NOMO-1 treated with DMSO at 0.1 percent for 48 hours (cell line): Measurements from ENCODE around the gene RNF44.
A peak's percentile ranks its signal among the peaks of the same experiment; 100 is the strongest.

Experiments used
- DNase-seq: peaks from one replicate; lab custom pipeline; 2025; ENCODE audit not compliant: unreplicated experiment; lab: John Stamatoyannopoulos, UW

RNF44 gene

DNA sequence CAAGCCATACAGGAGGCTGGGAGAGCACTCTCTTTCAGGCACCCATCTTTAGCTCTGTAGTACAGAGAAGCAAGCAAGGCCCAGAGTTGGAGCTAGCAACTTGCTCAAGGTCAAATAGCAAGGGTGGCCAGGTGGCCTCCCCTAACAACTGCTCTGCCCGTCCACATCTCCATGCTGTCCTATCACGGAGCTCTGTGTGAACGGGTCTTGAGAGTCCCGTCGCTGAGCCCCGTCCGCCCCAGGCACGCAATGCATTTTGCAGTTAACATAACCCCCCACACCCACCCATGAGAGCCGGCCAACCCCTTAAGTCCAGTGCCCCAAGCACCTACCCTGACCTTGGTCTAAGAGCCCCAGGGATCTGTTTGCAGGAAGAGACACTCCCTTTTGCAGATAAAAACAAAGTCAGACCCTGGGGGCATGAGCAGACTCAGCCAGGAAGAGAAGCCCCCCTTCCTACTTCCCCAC is 1.5 kb downstream of the RNF44 start:
- no peak for DNase-seq

DNA sequence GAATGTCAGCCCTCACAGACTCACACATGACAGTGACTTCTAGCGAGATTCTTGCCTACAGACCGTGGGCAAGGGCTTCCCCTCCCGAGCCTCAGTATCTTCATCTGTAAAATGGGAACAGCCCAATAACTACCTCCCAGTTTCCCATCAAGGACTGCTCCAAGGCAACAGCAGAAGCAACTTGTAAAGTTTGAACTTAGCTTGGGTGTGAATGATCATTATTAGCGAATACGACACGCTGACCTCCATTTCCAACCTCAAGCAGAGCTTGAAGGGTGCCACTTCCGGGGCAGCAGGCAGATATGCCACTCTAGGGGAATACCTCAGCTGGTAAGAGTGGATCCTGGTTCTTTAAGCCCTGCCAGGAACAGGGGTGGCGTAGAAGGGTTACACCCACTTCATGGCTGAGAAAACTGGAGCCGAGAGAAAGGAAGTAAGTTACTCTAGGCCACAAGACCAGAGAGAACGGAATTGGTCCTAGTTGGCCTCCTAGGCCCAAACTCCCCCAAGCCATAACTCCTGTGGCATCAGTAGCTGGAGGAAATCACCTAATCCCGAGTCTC is 2.0 kb downstream of the RNF44 start:
- DNase-seq: peak; percentile 74

DNA sequence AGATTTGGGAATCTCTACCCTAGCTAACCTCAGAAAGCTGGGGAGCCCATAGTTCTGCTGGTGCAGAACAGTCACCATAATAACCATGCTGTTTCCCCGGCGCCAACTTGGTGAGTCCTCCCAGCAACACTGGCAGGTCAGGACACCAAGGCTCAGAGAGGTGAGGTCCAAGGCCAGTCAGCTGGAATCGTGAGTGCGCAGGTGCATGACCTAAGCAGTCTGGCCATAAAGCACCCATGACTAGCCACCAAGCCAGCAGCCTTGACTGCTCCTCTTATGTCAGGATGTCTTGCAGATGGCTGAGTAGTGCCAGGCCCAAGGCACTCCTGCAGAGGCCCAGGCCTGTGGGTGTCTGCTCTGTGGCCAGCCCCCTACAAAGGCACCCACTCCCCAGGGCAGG is 2.6 kb downstream of the RNF44 start:
- DNase-seq: no peak

DNA sequence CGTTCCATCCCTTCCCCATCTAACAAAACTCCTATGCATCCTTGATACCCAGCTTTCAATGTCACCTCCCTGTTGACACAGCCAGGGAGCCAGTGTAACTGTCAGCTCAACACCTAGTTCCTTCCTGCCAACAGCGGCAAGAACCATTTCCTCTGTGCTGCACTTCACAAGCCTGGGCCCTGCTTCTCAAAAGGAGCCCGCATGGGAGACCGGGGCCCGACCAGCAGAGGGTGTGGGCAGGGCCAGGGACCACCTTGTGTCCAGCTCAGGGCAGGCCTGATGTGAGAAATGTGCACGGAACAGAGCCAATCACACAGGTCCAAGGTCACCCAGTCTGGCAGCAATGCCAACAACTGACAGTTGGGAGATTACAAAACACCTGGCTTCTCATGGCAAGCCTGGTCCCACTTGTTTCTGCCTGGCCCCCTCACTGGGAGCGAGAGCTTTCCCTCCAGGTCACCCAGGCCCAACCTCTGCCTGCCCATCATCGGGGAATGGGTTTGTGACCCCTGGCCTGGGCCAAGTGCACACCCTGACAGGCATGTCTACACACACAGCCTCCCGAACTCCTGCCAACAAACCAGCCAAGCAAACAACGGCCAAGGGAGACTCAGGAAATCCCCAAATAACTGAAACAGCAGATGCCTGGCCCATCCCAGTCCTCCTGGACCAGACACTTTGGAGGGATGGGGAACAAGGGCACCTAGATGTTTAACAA is 3.1 kb downstream of the RNF44 start:
- DNase-seq: peak; percentile 53

DNA sequence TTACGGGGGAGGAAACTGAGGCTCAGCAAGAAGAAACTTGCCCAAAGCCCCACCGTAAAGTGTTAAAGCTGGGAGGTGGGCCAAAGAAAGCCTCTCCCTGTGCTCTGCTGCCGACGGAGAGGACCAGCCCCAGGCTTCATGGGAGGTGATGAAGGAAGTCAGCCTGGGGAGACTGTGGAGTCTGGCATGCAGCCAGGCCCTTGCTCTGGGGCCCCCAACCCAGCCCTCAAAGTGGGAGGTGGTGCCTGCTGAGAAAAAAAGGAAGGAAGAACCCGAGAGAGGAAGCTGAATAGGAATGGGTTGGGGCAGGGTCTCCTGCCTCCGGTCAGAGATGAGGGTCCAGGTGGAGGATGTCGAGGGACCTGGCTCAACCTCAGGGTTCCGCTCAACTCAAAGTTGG is 3.8 kb downstream of the RNF44 start:
- DNase-seq: peak; percentile 43

DNA sequence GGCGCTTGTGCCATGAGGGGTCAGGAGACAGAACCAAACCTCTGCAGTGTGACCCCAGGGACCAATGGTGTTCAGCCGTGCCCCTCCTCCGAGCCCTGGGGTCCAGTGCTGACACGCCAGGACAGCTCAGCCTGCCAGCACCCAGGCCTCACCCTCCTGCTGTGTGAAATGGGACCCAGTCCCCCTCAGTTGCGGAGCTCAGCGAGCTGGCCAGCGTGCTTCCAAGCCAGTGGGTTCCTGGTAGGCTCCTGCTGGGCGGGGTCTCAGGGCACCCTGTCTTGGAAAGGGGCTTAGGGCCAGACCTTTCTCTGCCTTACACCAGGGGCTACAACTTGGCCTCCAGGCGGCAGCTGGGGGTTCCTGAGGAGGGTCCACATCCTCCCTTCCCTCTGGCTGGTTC is 4.4 kb downstream of the RNF44 start:
- no peak for DNase-seq

DNA sequence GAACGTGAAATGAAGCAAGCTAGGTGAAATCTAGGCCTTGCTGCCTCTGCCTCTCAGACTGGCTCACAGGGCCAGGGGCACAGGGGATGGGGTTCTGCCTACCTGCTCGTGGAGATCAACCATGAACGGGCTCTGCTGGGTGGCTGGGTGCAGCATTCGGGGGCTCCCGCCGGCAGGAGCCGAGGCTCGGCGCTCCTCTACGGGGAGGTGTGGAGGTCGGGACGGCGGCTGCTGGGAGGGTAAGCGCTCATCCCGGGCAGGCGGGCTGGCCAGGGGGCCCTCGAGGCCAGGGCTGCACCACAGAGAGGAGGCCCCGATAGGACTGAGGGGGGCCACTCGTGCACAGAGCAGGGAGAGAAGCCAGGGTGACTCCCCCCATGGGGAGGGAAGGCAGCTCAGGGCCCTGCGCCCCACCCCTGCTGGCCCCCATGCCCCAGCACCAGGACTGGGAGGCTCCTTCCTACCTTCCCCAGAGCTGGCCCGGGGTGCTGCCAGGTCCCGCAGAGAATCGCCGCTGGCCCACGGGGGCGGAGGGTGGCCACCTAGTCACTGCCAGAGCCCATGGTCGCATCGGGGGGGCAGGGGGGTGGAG is 5.2 kb downstream of the RNF44 start:
- no peak for DNase-seq

DNA sequence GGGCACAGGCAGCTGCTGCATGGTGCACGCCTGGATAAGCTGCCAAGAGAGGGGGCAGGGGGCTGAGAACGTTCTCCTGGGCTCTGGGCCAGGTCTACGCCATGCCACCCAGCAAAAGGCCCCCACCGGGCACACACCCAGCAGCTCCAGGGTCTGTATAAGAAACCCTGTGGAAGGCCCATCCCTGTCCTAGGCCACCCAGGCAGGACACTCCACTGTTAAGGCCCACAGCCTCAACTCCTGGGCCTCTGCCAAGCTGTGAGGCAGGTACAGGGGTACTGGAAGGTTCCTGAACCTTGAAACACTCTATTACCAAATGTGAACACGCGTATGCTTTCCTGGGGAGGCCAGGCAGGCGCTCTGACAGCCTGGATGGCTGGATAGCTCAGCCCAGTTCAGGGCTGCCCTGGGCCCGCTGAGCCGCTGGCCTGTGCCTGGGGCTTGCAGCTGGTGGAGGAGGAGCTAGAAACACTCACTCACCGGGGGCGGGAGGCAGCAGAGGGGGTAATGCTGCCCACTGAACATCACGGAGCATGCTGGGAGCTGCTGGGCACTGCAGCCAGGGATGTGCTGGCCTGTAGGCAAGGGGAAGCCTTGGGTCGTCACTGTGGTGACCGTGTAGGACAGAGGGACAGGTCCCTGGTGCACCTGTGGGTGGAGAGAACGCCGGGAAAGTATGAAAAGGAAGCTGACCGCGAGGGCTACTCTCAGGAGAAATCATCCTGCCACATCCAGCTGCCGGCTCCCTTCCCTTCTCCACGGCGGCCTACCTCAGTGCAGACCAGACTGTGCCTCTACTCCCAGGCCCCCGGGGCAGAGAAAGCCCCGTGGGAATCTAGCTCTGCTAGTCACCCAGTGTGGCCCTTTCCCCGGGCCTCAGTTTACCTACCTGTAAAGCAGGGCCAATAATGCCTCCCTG is 6.0 kb downstream of the RNF44 start:
- DNase-seq: no peak

DNA sequence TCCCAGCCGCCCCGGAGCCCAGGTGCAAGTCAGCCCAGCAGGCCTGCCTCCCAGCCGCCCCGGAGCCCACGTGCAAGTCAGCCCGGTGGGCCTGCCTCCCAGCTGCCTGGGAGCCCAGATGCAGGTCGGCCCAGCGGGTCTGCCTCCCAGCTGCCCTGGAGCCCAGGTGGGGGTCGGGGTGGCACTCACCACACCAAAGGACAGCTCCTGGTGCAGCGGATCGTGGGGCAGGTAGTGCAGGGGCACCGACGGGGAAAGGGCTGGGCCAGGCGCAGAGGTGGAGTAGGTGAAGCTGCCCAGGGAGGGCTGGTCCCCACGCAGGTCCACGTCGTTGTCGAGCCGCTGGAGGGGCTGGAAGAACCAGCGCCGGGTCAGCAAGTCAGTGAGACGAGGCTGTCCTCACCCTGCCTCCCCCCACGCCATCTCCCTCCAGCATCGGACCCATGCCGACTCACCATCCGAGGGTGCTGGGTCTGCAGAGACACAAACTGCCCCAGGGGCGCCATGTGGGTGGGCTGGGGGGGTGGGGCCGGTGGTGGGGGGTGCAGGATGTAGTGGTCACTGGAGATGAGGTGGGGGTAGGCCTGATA is 6.7 kb downstream of the RNF44 start:
- no peak for DNase-seq

DNA sequence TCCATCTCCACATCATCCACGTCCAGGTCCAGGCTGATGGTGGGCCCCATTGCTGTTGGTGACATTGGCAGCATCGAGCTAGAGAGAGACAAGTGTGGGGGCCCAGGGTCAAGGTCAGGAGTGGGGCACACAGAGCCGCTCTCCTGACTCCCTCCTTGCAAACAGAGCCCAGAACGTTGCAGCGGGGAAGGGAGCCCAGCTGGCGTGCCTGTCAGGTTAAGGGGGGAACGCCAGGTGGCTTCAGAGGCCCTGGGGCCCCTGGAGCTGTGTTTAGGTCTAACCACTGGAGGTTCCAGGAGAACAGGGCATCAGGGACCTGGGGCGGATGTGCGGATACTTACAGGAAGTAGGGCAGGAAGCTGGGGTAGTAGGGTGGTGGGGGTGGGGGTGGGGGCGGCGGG is 7.5 kb downstream of the RNF44 start:
- no peak for DNase-seq

DNA sequence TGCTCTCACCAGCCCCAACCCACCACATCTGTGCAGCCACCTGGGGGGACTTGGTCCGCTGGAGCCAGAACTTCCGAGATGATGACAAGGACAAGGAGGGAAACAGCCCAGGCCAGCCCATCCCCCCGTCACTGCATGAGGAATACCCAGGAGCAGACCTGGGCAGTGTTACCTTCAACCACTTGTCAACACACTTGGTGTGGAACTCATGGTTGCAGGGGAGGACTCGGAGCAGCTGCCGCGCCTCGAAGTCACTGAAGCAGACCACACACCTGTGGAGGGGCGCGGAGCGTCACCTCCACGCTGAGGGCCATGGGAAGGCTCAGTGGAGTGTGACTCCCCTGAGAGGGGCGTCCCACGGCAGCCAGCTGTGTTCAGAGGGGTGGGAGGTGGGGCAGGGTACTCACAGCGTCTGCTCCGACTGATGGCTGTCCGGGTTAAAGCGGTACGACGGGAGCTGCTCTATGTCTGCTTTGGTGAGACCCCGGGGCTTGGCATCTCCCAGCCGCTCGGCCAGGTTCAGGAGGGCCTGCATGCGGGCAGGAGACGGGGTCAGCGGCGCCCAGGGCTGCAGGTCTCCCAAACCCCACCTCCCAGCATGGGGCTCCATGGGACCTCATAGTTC is 8.0 kb downstream of the RNF44 start:
- no peak for DNase-seq

DNA sequence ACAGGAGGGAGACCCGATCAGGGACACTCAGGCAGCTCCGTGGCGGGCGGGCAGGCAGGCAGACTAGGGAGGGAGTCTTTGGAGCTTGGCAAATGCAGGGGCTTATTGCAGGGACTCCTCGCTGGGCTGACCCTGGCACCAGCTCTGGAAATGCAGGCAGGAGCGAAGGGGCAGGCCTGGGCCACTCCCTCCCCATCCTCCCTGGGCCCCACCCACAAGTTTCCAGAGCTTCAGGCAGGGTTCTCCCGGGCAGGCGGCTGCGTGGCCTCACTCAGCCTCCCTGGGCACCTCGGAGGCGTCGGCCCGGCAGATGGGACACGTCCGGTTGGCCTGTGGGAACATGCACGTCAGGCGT is 8.5 kb downstream of the RNF44 start:
- no peak for DNase-seq

DNA sequence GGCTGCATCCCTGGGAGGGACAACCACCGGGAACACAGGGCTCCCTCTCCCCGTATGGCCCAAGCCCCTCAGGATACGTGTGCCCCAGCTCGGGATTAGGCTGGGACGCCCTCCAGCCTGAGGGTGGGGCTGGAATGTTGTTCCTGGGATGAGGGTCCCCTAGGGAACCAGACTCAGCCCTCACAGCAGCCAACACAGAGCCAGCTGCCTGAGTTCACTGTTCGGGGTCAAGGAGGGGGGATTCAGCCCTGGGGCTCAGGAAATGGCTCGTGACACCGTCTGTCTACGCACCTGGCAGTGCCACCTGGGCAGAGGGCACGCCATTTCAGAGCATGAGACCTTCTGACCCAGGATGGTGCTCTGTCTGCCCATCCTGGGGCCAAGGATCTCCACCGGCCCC is 8.9 kb downstream of the RNF44 start:
- no peak for DNase-seq

DNA sequence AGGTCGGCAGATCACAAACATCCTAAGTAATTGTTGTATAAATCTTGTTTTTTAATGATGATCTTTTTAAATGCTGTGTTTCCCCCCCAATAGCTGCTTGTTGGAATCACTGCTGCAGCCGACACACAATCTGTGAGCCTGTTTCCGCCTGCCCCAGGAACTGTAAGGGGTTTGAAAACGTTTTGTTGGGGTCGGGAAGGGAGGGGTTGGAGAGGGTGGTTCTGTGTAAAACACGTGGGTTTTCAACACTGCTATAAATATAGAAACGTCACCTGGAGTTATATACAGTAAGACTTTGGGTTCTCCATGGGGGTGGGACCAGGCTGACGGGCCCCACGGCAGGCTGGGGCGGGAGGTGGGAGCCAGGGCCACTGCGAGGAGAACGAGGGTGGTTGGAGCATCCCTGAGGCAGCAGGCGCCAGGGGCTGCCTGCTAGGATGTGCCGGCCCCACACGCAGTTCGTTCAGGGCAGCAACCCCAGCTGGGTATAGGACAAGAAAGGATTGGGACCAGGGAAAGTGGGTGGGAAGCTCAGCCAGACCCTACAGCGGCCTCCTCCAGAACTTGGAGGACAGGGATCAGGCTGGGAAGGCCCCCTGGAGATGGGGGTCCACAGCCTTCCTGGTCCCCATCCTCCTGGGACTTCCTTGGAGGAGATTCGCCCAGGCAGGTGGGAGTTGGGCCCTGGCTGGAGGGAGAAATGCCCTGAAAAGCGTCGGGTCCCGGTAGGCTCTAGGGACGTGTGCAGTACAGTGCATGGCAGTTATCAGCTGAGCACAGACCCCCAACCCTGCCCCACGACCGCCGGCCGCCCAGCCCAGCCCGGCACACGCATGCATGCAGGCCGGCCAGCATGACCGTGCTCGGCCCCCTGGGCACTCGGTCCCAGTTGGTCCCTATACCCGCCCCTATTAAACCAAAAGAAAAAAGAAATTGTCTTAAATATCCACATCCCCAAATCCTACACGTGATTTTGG is 9.7 kb downstream of the RNF44 start:
- no peak for DNase-seq

DNA sequence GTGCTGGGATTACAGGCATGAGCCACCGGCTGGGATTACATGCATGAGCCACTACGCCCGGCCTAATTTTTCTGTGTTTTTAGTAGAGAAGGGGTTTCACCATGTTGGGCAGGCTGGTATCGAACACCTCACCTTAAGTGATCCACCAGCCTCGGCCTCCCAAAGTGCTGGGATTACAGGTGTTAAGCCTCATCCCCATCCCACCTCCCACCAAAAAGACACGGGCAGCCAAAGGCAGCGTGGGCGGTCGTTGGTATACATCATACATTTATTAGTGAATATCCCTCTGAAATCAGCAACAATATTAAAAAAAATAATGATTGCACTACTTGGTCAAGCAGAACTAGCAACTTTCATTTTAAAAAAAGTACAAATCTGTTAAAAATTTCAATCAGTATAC is 10.7 kb downstream of the RNF44 start:
- no peak for DNase-seq

DNA sequence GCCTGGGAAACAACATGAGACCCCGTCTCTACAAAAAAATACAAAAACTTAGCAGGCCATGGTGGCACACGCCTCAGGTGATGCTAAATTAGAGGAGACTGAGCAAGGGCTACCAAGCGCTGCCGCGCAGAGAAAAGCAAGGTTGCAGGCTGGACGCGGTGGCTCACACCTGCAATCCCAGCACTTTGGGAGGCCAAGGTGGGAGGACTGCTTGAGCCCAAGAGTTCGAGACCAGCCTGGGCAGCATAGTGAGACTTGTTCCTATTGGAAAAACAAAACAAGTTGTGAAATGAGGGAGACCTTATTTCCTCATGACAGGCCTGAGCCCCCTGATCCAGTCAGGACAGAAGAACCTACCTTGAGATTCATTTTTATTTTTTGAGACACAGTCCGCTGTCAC is 11.5 kb downstream of the RNF44 start:
- DNase-seq: no peak

DNA sequence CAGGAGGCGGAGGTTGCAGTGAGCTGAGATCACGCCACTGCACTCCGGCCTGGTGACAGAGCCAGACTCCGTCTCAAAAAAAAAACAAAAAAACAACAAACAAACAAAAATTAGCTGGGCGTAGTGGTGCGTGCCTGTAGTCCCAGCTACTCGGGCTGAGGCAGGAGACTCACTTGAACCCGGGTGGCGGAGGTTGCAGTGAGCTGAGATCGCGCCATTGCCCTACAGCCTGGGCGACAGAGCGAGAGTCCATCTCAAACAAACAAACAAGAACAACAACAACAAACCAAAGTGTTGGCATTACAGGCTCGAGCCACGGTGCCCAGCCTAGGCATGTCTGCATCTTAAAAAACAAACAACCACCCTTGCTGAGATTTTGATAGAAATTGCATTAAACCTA is 12.2 kb downstream of the RNF44 start:
- no peak for DNase-seq

DNA sequence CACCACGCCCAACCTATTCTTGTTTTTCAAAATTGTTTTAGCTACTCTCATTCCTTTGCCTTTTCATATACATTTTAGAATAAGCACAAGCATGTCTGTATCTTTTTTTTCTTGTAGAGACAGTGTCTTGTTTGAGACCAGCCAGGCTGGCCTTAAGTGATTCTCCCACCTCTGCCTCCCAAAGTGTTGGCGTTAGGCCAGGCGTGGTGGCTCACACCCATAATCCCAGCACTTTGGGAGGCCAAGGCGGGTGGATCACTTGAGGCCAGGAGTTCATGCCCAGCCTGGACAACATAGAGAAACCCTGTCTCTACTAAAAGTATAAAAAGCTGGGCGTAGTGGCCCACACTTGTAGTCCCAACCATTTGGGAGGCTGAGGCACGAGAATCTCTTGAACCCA is 13.1 kb downstream of the RNF44 start:
- DNase-seq: no peak

DNA sequence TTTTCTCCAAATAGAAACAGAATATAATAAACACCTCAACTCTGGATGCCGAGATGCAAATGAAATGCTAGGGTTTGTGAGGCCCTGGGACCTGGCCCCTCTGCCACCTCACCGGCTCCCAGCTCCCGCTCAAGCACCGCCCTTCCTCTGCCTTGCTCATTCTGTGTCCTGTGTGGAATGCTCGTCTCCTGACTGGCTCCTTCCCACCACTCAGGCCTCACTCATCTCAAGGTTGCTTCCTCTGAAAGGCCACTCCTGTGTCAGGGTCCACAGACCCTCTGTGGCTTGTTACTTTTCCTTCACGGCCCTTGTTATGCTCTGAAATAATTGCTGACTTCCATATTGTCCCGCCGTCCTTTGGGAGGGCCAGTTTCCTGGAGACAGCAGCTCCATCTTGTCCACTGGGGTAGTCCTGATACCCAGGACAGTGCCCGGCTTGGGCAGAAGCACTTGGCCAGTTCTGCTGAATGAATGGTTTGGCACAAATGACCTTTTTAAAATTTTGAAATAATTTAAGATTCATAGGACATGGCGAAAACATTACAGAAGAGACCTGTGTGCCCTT is 15.4 kb downstream of the RNF44 start:
- DNase-seq: no peak
